ENCODE results near the gene NPVF. TPM values are rescaled to one million over a fixed set of nuclear protein-coding genes. Genes with fewer than 3 reads are reported as not detected.

Gene NPVF
- total RNA-seq, 2 experiments from 2014 or later: not detected

GRCh38 chr7:25246306-25246705 lies 18.0 kb upstream of the NPVF start:
- no peaks in the 10 kb centered on the region for H3K36me3 Mint-ChIP-seq
- CTCF ChIA-PET: no interaction called here
- no peak for DNase-seq
- H3K4me1 Mint-ChIP-seq: no peaks in the 10 kb centered on the region
- no peaks in the 10 kb centered on the region for H3K9me3 Mint-ChIP-seq (ENCODE audit: low read depth)
- ATAC-seq: no peak
- peaks cover 31% of the 10 kb centered on the region for H3K27me3 Mint-ChIP-seq
- no peak overlapping the region for H3K27ac Mint-ChIP-seq
- H3K4me3 Mint-ChIP-seq: no peak overlapping the region

GRCh38 chr7:25244254-25245033 lies 16.2 kb upstream of the NPVF start:
- H3K36me3 Mint-ChIP-seq: no peaks in the 10 kb centered on the region
- H3K4me3 Mint-ChIP-seq: no peak overlapping the region
- DNase-seq (no peak), ATAC-seq (no peak)
- no peaks in the 10 kb centered on the region for H3K9me3 Mint-ChIP-seq (ENCODE audit: low read depth)
- H3K27me3 Mint-ChIP-seq: peaks cover 38% of the 10 kb centered on the region
- H3K4me1 Mint-ChIP-seq: no peaks in the 10 kb centered on the region
- CTCF ChIA-PET: no interaction called here
- H3K27ac Mint-ChIP-seq: no peak overlapping the region

GRCh38 chr7:25242678-25243077 lies 14.4 kb upstream of the NPVF start:
- no peaks in the 10 kb centered on the region for H3K9me3 Mint-ChIP-seq (ENCODE audit: low read depth)
- H3K36me3 Mint-ChIP-seq: no peaks in the 10 kb centered on the region
- H3K4me1 Mint-ChIP-seq: no peaks in the 10 kb centered on the region
- no peak overlapping the region for H3K27ac Mint-ChIP-seq
- CTCF ChIA-PET: no interaction called here
- H3K4me3 Mint-ChIP-seq: no peak overlapping the region
- H3K27me3 Mint-ChIP-seq: peaks cover 38% of the 10 kb centered on the region
- ATAC-seq (no peak), DNase-seq (no peak)

- DNase-seq: no peak
- peaks cover 29% of the 10 kb centered on the region for H3K27me3 Mint-ChIP-seq
- H3K27ac Mint-ChIP-seq: no peak overlapping the region
- no peaks in the 10 kb centered on the region for H3K4me1 Mint-ChIP-seq
- H3K9me3 Mint-ChIP-seq (ENCODE audit: low read depth): no peaks in the 10 kb centered on the region
- CTCF ChIA-PET: interaction anchor here (1.3 kb wide), 1 partner anchor 325 kb away, joined by 3 read pairs; no protein-coding TSS in a partner anchor
- H3K36me3 Mint-ChIP-seq: no peaks in the 10 kb centered on the region
- ATAC-seq: no peak
- H3K4me3 Mint-ChIP-seq: no peak overlapping the region
Measured at GRCh38 chr7:25240896-25241295, 12.6 kb upstream of the NPVF start.

- Mint-ChIP-seq H3K27ac (no peak overlapping the region), H3K4me1 (no peaks in the 10 kb centered on the region), H3K27me3 (peaks cover 32% of the 10 kb centered on the region), H3K9me3 (ENCODE audit: low read depth) (no peaks in the 10 kb centered on the region), H3K4me3 (no peak overlapping the region), H3K36me3 (no peaks in the 10 kb centered on the region)
- no peak for ATAC-seq
- CTCF ChIA-PET: interaction anchor here (1.3 kb wide), 1 partner anchor 325 kb away, joined by 3 read pairs; no protein-coding TSS in a partner anchor
- no peak for DNase-seq
Measured at GRCh38 chr7:25240340-25240739, 12.1 kb upstream of the NPVF start.

GRCh38 chr7:25239888-25240287 lies 11.6 kb upstream of the NPVF start:
- no peak overlapping the region for H3K27ac Mint-ChIP-seq
- no peak for DNase-seq
- H3K36me3 Mint-ChIP-seq: no peaks in the 10 kb centered on the region
- H3K27me3 Mint-ChIP-seq: peaks cover 32% of the 10 kb centered on the region
- no peak overlapping the region for H3K4me3 Mint-ChIP-seq
- H3K9me3 Mint-ChIP-seq (ENCODE audit: low read depth): no peaks in the 10 kb centered on the region
- no peak for ATAC-seq
- CTCF ChIA-PET: interaction anchor here (0.6 to 1.3 kb wide), 2 partner anchors 58 to 326 kb away, joined by 3 read pairs; no protein-coding TSS in a partner anchor
- no peaks in the 10 kb centered on the region for H3K4me1 Mint-ChIP-seq

GRCh38 chr7:25238066-25238725 lies 9.9 kb upstream of the NPVF start:
- CTCF ChIA-PET: no interaction called here
- no peaks in the 10 kb centered on the region for H3K36me3 Mint-ChIP-seq
- ATAC-seq (no peak), DNase-seq (no peak)
- H3K4me3 Mint-ChIP-seq: no peak overlapping the region
- H3K27ac Mint-ChIP-seq: no peak overlapping the region
- no peaks in the 10 kb centered on the region for H3K9me3 Mint-ChIP-seq (ENCODE audit: low read depth)
- no peaks in the 10 kb centered on the region for H3K4me1 Mint-ChIP-seq
- peaks cover 25% of the 10 kb centered on the region for H3K27me3 Mint-ChIP-seq

GRCh38 chr7:25235471-25235870 lies 7.2 kb upstream of the NPVF start:
- Mint-ChIP-seq H3K4me3 (no peak overlapping the region), H3K27ac (no peak overlapping the region), H3K36me3 (no peaks in the 10 kb centered on the region), H3K27me3 (peaks cover 24% of the 10 kb centered on the region), H3K9me3 (ENCODE audit: low read depth) (no peaks in the 10 kb centered on the region), H3K4me1 (no peaks in the 10 kb centered on the region)
- CTCF ChIA-PET: no interaction called here
- ATAC-seq: no peak
- DNase-seq: no peak

- no peaks in the 10 kb centered on the region for H3K9me3 Mint-ChIP-seq (ENCODE audit: low read depth)
- no peak overlapping the region for H3K4me3 Mint-ChIP-seq
- H3K27me3 Mint-ChIP-seq: peaks cover 25% of the 10 kb centered on the region
- no peak for ATAC-seq
- no peaks in the 10 kb centered on the region for H3K4me1 Mint-ChIP-seq
- CTCF ChIA-PET: no interaction called here
- no peaks in the 10 kb centered on the region for H3K36me3 Mint-ChIP-seq
- no peak overlapping the region for H3K27ac Mint-ChIP-seq
- DNase-seq: no peak
Measured at GRCh38 chr7:25234336-25234735, 6.0 kb upstream of the NPVF start.

GRCh38 chr7:25223206-25223605 lies 5.1 kb downstream of the NPVF start:
- Mint-ChIP-seq H3K4me3 (no peak overlapping the region), H3K36me3 (no peaks in the 10 kb centered on the region), H3K27ac (no peak overlapping the region), H3K27me3 (peaks cover 52% of the 10 kb centered on the region), H3K4me1 (no peaks in the 10 kb centered on the region), H3K9me3 (ENCODE audit: low read depth) (no peaks in the 10 kb centered on the region)
- no peak for DNase-seq
- no peak for ATAC-seq
- CTCF ChIA-PET: no interaction called here

GRCh38 chr7:25222666-25223065 lies 5.6 kb downstream of the NPVF start:
- CTCF ChIA-PET: no interaction called here
- Mint-ChIP-seq H3K36me3 (no peaks in the 10 kb centered on the region), H3K4me1 (no peaks in the 10 kb centered on the region), H3K27me3 (peaks cover 49% of the 10 kb centered on the region), H3K9me3 (ENCODE audit: low read depth) (no peaks in the 10 kb centered on the region), H3K27ac (no peak overlapping the region), H3K4me3 (no peak overlapping the region)
- ATAC-seq (no peak), DNase-seq (no peak)

GRCh38 chr7:25221009-25221408 lies 7.3 kb downstream of the NPVF start:
- no peak overlapping the region for H3K27ac Mint-ChIP-seq
- peaks cover 47% of the 10 kb centered on the region for H3K27me3 Mint-ChIP-seq
- ATAC-seq: no peak

GRCh38 chr7:25218191-25218590 lies 10.1 kb downstream of the NPVF start:
- no peak for DNase-seq
- ATAC-seq: no peak
- H3K9me3 Mint-ChIP-seq (ENCODE audit: low read depth): no peaks in the 10 kb centered on the region
- no peak overlapping the region for H3K27ac Mint-ChIP-seq
- no peak overlapping the region for H3K4me3 Mint-ChIP-seq
- H3K36me3 Mint-ChIP-seq: no peaks in the 10 kb centered on the region
- CTCF ChIA-PET: no interaction called here
- peaks cover 37% of the 10 kb centered on the region for H3K27me3 Mint-ChIP-seq
- H3K4me1 Mint-ChIP-seq: no peaks in the 10 kb centered on the region

More at GRCh38 chr7:25221009-25221408, 7.3 kb downstream of the NPVF start:
- no peak for DNase-seq
- CTCF ChIA-PET: no interaction called here
- no peak overlapping the region for H3K4me3 Mint-ChIP-seq
- no peaks in the 10 kb centered on the region for H3K9me3 Mint-ChIP-seq (ENCODE audit: low read depth)
- no peaks in the 10 kb centered on the region for H3K36me3 Mint-ChIP-seq
- no peaks in the 10 kb centered on the region for H3K4me1 Mint-ChIP-seq

- CTCF ChIA-PET: interaction anchor here (0.8 to 1.4 kb wide), 7 partner anchors 12 to 301 kb away, joined by 3 to 6 read pairs (median 4); partner anchors contain the start of gene NPVF
- Mint-ChIP-seq H3K36me3 (no peaks in the 10 kb centered on the region), H3K9me3 (ENCODE audit: low read depth) (no peaks in the 10 kb centered on the region), H3K4me3 (no peak overlapping the region), H3K4me1 (no peaks in the 10 kb centered on the region), H3K27ac (no peak overlapping the region), H3K27me3 (peaks cover 28% of the 10 kb centered on the region)
- DNase-seq (no peak), ATAC-seq (no peak)
Measured at GRCh38 chr7:25216837-25217236, 11.4 kb downstream of the NPVF start.

Measured in activated CD8-positive, alpha-beta memory T cell treated with anti-CD3 and anti-CD28 coated beads, Interleukin-2, amount 10 ng/mL, durations not matched to agents 7 days and 5 days (primary cell).